Activated naive CD4-positive, alpha-beta T cell treated with anti-CD3 and anti-CD28 coated beads, Interleukin-2, amount 50 U/mL, for 72 hours (primary cell): ENCODE results near the gene GCNT1. TPM values are rescaled to one million over a fixed set of nuclear protein-coding genes. Genes with fewer than 3 reads are reported as not detected.

Experiments
- ATAC-seq, 2 donors: fragments of 150-1000 bp; cut with Tn5 transposase; 2 replicates each; pipeline ENCODE4 v1.10.0; 2021; ENCODE audit warnings: mild to moderate bottlenecking in 2 of 2, moderate library complexity in 2 of 2
- DNase-seq, 2 donors: peaks; one replicate each; pipeline ENCODE4 v3.0.0; 2021 to 2022; ENCODE audit warnings: low spot score in 2 of 2
- H3K27ac Mint-ChIP-seq, 2 donors: one replicate each; pipeline ENCODE4 v1.8.0; 2022; ENCODE audit warnings: mild to moderate bottlenecking in 2 of 2, mixed read lengths in 2 of 2
- H3K36me3 Mint-ChIP-seq, 2 donors: one replicate each; pipeline ENCODE4 v1.8.0; 2022; ENCODE audit warnings: mixed read lengths in 2 of 2
- H3K9me3 Mint-ChIP-seq, 2 donors: one replicate each; pipeline ENCODE4 v1.8.0; 2022; ENCODE audit warnings: mixed read lengths in 2 of 2
- total RNA-seq, 2 donors: library from RNA; stranded (reverse); gene quantifications; one replicate each; pipeline ENCODE4 v1.2.3, GENCODE V29; 2022

GCNT1 gene
- total RNA-seq, 2 donors from 2014 or later = 3.8 to 4.8 TPM

DNA sequence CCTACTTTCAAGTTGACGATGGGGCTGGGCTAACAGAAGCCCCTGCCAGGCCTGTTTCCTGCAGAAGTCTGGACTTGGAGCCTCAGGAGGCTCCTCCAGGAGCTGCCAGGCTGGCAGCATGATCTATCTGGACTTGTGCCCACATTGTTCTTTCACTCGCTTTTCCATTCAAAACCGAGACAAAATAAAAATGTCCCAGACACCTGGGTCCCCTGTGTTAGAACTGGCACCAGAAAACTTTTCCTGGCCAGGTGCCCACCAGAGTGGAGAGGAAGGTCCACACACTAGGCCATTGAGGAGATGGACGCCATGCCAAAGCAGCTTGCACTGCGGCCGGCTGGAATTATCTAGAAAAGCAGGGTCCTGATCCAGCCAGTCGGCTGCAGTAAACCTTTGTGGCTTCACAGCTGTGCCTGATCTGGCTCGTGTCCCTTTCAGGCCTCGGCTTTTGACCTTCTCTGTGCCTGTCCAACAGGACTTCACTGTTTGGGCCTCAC, 78.2 kb downstream of the GCNT1 start:
- DNase-seq = no peak
- no peak for ATAC-seq
- no peaks in the 10 kb centered on the region for H3K36me3 Mint-ChIP-seq
- no peaks in the 10 kb centered on the region for H3K9me3 Mint-ChIP-seq
- no peak overlapping the region for H3K27ac Mint-ChIP-seq

DNA sequence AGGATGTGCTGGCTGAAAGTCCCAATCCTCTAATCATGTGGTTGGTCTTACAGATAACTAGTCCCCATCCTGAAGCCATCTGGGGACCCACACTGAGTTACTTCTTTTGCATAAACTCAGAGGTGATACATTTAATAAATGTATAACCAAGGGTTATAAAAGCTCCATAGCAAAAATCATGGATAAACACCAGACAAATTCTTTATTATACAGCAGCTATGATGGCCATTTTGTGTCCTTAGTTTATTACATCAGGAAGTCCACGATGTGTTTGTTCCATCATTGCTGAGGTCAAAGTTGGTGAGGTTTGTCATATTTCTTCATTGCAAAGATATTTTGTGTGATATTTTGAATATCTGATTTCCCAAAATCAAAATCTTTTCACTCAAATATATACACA, 80.2 kb downstream of the GCNT1 start:
- DNase-seq (no peak), ATAC-seq (no peak)
- Mint-ChIP-seq H3K9me3 (no peaks in the 10 kb centered on the region), H3K27ac (no peak overlapping the region), H3K36me3 (no peaks in the 10 kb centered on the region)

DNA sequence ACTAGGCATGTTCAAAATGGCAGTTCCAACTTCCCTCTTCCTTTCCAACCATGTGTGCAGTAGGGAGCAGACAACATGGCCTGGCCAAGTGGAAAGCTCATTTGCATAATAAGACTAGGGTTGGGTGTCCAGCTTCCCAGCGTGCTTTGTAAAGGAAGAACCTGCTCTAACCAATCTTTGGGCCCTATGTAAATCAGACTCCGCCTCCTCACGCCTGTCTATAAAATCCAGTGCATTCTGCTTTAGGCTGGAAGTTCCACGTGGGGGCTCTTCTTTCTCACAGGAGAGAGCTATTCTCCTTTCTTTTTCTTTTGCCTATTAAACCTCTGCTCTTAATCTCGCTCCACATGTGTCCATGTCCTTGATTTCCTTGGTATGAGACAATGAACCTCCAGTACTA, 83.4 kb downstream of the GCNT1 start:
- ATAC-seq (no peak), DNase-seq (no peak)
- no peaks in the 10 kb centered on the region for H3K36me3 Mint-ChIP-seq
- no peak overlapping the region for H3K27ac Mint-ChIP-seq
- H3K9me3 Mint-ChIP-seq = no peaks in the 10 kb centered on the region

DNA sequence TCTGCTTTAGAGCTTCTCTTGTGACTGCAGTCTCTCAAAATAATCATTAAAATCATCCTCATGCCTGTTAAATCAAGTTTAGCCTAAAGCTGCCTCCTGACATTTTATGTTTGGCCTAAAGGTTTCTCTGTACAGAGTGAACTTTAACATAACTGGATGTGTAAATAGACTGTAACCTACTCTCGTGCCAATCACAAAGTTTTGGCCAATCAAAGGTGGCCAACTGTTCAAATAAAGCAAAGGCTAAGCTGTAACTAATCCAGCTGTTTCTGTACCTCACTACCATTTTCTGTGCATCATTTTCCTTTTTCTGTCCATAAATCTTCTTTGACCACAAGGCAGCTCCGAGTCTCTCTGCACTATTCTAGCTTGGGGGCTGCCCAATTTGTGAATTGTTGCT, 86.2 kb downstream of the GCNT1 start:
- Mint-ChIP-seq H3K27ac (no peak overlapping the region), H3K9me3 (no peaks in the 10 kb centered on the region), H3K36me3 (no peaks in the 10 kb centered on the region)
- ATAC-seq (no peak), DNase-seq (no peak)

DNA sequence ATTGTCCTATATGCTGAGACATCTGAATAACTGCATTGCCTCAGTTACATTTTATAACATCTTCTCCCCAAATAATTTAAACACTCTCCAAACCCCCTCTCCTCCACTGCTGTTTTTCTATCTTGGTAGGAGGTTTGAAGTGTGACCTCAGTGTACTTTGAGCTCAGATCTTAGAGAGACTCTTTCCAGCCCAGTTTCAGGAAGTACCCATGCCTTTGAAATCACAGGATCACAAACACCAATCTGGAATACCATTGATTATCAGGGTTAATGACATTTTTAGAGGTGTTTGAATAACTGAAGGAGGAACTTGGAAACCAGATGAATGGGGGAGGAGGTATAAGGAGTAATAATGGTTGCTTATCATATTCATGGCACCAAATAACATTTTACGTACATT, 93.2 kb downstream of the GCNT1 start:
- H3K27ac Mint-ChIP-seq = no peak overlapping the region
- DNase-seq = no peak
- no peaks in the 10 kb centered on the region for H3K36me3 Mint-ChIP-seq
- no peak for ATAC-seq
- H3K9me3 Mint-ChIP-seq = no peaks in the 10 kb centered on the region

DNA sequence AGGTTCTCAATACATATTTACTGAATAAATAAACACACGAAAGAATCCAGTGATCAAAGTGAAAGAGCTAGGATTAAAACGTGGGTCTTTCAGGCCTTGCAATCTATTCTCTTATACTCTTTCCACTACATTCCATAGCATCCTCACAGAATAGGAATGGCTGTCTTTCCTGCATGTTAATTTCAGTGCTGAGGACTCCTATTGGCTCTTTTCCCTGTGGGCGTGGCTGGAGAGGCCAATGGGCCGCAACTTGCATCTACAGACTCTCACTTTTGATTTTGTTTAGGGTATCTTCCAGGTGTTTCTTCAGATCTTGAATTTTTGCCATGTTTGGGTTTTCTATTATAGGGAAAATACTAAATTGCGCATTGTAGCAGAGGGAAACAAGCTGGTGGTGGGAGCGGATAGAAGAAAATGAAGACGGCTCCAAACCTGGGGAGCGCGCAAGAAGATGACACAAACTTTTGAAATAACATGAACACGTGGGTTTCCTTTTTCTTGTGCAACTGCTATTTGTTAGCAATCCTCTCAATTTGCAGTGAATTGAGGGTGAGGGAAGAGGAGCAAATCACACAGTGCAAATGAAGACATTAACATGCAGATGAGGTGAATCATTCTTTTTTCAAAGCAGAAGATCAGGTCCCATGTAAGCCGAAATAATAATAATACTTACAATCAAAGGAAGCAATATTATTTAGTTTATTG, 93.9 kb downstream of the GCNT1 start:
- no peaks in the 10 kb centered on the region for H3K36me3 Mint-ChIP-seq
- H3K27ac Mint-ChIP-seq = no peak overlapping the region
- ATAC-seq (no peak), DNase-seq (no peak)
- no peaks in the 10 kb centered on the region for H3K9me3 Mint-ChIP-seq

DNA sequence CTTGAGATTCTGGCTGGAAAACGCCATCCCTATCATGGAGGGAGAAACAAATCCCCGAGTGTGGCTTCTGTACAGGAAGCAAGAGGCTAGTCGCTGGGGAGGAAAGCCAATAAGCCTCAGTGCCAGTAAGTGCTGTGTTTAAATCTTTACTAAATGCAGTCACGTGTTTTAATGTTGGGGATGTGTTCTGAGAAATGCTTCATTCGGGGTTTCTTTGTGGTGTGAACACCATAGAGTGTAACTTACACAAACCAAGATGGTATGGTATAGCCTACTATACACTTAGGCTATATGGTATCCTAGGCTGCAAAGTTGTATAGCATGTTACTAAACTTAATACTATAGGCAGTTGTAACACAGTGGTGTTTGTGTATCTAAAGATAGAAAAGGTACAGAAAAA, 94.7 kb downstream of the GCNT1 start:
- Mint-ChIP-seq H3K9me3 (peaks cover 0 to 3% of the 10 kb centered on the region in 2 donors), H3K27ac (no peak overlapping the region), H3K36me3 (no peaks in the 10 kb centered on the region)
- no peak for ATAC-seq
- no peak for DNase-seq

Other genes starting within 250 kb of the GCNT1 start
- gene RFK, start 64.8 kb upstream of the GCNT1 start, total RNA-seq = 10 to 100 TPM in 1 of 2 donors, 1 to 10 TPM in 1; 5.8 to 12.2 TPM